GM12878 (cell line): ENCODE data around the gene NUMA1. TPM values are rescaled to one million over a fixed set of nuclear protein-coding genes. Genes with fewer than 3 reads are reported as not detected.

Experiments used
- ATF7 ChIP-seq: fragments of 450-650 bp; IDR thresholded peaks from 2 replicates; pipeline ENCODE4 v1.6.1; 2016; ENCODE audit warnings: low read depth, mild to moderate bottlenecking
- IKZF1 ChIP-seq: fragments of 450-650 bp; conservative IDR thresholded peaks from 2 replicates; pipeline ENCODE4 v1.6.1; 2017; ENCODE audit warnings: antibody characterized with exemption, mild to moderate bottlenecking
- KDM1A ChIP-seq: fragments of 200-600 bp; sonication (generic); IDR thresholded peaks from 2 replicates; pipeline ENCODE4 v1.6.1; 2016; ENCODE audit warnings: borderline replicate concordance
- PML ChIP-seq: IDR thresholded peaks from 2 replicates; pipeline ENCODE4 v1.6.1; 2012; ENCODE audit warnings: low read length, inconsistent platforms
- POLR2AphosphoS2 ChIP-seq: IDR thresholded peaks from 2 replicates; pipeline ENCODE4 v1.6.1; 2011; ENCODE audit warnings: low read depth, mild to moderate bottlenecking, low read length, improper control_type of control experiment, moderate library complexity
- RB1 ChIP-seq: fragments of 450-650 bp; formaldehyde crosslinking; IDR thresholded peaks from 2 replicates; pipeline ENCODE4 v1.6.1; 2017; ENCODE audit warnings: mild to moderate bottlenecking, borderline replicate concordance
- RCOR1 ChIP-seq: conservative IDR thresholded peaks from 2 replicates; pipeline ENCODE4 v1.6.1; 2012; ENCODE audit warnings: low read depth, low read length, improper control_type of control experiment
- SMAD5 ChIP-seq: IDR thresholded peaks from 2 replicates; pipeline ENCODE4 v1.6.1; 2016; ENCODE audit warnings: antibody characterized with exemption, low read depth
- SMARCA5 ChIP-seq: fragments of 450-650 bp; IDR thresholded peaks from 2 replicates; pipeline ENCODE4 v1.6.1; 2017; ENCODE audit warnings: mild to moderate bottlenecking
- ZNF622 ChIP-seq: fragments of 450-650 bp; IDR thresholded peaks from 2 replicates; pipeline ENCODE4 v1.6.1; 2017; ENCODE audit warnings: mild to moderate bottlenecking, inconsistent platforms
- polyA plus RNA-seq, 11 experiments: library from polyadenylated mRNA; depleted of rRNA in 4 of 11; unstranded in 6 of 11; stranded (reverse) in 5 of 11; fragments of >200 nt; fragmentation: Nextera tagmentation in 4 of 11; fragmentation: Illumina TruSeq in 1 of 11; extraction: Ambion mirVana in 4 of 11; extraction: Trizol in 1 of 11; gene quantifications; 1 replicate in 1 of 11; 2 replicates in 10 of 11; pipeline versions ENCODE4 v1.2.1 to v1.2.3, GENCODE V29; 2011 to 2016; ENCODE audit warnings: inconsistent platforms in 2 of 11, missing spikeins in 2 of 11, low read depth in 1 of 11
- total RNA-seq, 4 experiments: library from RNA; depleted of rRNA in 3 of 4; stranded (reverse); fragments of >200 nt in 3 of 4; fragmentation: Illumina TruSeq in 1 of 4; extraction: Trizol in 1 of 4; gene quantifications; 2 replicates each; pipeline versions ENCODE4 v1.2.1 to v1.2.3, GENCODE V29; 2013 to 2021
- TF ChIP-seq, protein P1 (sequence below): fragments of 450-650 bp; IDR thresholded peaks from 2 replicates; pipeline ENCODE4 v1.6.1; 2018; ENCODE audit warnings: borderline replicate concordance, mild to moderate bottlenecking; ENCODE audit not compliant: partially characterized antibody
- TF ChIP-seq, protein P2 (sequence below): fragments of 450-650 bp; IDR thresholded peaks from 2 replicates; pipeline ENCODE4 v1.6.1; 2017; ENCODE audit warnings: low read depth, mild to moderate bottlenecking, moderate library complexity
- TF ChIP-seq, protein P3 (sequence below): fragments of 450-650 bp; IDR thresholded peaks from 2 replicates; pipeline ENCODE4 v1.6.1; 2017; ENCODE audit warnings: mild to moderate bottlenecking, moderate library complexity
- TF ChIP-seq, protein P4 (sequence below): fragments of 450-650 bp; IDR thresholded peaks from 2 replicates; pipeline ENCODE4 v1.6.1; 2016; ENCODE audit warnings: mild to moderate bottlenecking, moderate library complexity, borderline replicate concordance

Gene NUMA1
- total and polyA plus RNA-seq, 10 of the 15 experiments (the other 5 are each of a cell fraction or from before 2014, with no cell fraction given): 5.5 to 111 (median 61.0) TPM

DNA sequence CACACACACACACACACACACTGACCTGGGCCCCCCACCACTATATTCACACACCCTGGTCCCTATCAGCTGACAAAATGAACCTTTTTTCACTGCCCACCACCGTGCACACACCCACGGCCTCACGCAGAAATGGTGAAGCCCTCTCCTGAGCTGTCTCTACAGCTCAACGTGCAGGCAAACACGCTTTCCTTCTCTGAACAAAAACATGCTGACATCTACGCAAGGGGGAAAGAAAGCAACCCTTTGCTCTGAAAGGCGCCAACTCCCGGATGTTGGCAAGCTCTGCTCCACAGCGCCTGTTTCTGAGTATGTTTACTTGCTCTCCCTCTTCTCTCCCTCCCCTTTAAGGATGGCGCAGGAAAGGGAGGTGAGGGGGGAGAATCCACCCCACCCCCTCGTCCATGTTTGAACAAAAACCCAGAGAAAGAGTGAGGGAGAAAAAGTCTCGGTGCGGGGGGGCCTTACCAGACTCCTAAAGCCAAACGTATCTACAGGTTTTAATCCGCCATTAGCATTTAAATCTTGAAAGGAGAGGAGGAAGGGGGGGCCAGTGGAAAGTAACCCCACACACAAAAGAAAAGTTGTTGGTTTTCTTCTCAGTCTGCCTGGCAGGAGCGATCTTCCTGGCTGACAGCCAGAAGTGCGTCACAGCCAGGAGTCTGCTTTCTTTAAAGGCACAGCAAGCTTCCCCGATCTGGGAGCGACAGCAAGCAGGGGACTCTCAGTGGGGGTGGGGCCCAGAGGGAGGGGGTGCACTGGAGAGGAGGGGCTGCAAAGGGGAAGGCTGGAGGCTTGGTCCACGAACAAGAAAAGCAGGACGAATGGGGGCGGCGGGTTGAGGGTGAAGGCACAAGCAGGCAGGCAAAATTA is 39.6 kb downstream of the NUMA1 start (continued):
- TF ChIP-seq, protein P1, sequence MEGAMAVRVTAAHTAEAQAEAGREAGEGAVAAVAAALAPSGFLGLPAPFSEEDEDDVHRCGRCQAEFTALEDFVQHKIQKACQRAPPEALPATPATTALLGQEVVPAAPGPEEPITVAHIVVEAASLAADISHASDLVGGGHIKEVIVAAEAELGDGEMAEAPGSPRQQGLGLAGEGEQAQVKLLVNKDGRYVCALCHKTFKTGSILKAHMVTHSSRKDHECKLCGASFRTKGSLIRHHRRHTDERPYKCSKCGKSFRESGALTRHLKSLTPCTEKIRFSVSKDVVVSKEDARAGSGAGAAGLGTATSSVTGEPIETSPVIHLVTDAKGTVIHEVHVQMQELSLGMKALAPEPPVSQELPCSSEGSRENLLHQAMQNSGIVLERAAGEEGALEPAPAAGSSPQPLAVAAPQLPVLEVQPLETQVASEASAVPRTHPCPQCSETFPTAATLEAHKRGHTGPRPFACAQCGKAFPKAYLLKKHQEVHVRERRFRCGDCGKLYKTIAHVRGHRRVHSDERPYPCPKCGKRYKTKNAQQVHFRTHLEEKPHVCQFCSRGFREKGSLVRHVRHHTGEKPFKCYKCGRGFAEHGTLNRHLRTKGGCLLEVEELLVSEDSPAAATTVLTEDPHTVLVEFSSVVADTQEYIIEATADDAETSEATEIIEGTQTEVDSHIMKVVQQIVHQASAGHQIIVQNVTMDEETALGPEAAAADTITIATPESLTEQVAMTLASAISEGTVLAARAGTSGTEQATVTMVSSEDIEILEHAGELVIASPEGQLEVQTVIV: no peak
- TF ChIP-seq, protein P2, sequence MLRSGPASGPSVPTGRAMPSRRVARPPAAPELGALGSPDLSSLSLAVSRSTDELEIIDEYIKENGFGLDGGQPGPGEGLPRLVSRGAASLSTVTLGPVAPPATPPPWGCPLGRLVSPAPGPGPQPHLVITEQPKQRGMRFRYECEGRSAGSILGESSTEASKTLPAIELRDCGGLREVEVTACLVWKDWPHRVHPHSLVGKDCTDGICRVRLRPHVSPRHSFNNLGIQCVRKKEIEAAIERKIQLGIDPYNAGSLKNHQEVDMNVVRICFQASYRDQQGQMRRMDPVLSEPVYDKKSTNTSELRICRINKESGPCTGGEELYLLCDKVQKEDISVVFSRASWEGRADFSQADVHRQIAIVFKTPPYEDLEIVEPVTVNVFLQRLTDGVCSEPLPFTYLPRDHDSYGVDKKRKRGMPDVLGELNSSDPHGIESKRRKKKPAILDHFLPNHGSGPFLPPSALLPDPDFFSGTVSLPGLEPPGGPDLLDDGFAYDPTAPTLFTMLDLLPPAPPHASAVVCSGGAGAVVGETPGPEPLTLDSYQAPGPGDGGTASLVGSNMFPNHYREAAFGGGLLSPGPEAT: peak; percentile 83
- TF ChIP-seq, protein P3, sequence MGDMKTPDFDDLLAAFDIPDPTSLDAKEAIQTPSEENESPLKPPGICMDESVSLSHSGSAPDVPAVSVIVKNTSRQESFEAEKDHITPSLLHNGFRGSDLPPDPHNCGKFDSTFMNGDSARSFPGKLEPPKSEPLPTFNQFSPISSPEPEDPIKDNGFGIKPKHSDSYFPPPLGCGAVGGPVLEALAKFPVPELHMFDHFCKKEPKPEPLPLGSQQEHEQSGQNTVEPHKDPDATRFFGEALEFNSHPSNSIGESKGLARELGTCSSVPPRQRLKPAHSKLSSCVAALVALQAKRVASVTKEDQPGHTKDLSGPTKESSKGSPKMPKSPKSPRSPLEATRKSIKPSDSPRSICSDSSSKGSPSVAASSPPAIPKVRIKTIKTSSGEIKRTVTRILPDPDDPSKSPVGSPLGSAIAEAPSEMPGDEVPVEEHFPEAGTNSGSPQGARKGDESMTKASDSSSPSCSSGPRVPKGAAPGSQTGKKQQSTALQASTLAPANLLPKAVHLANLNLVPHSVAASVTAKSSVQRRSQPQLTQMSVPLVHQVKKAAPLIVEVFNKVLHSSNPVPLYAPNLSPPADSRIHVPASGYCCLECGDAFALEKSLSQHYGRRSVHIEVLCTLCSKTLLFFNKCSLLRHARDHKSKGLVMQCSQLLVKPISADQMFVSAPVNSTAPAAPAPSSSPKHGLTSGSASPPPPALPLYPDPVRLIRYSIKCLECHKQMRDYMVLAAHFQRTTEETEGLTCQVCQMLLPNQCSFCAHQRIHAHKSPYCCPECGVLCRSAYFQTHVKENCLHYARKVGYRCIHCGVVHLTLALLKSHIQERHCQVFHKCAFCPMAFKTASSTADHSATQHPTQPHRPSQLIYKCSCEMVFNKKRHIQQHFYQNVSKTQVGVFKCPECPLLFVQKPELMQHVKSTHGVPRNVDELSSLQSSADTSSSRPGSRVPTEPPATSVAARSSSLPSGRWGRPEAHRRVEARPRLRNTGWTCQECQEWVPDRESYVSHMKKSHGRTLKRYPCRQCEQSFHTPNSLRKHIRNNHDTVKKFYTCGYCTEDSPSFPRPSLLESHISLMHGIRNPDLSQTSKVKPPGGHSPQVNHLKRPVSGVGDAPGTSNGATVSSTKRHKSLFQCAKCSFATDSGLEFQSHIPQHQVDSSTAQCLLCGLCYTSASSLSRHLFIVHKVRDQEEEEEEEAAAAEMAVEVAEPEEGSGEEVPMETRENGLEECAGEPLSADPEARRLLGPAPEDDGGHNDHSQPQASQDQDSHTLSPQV: peak; percentile 8; the same call in 1 of the 2 replicates
- TF ChIP-seq ATF7: 0 out of 2 replicates have a peak, but pooled peaks have one; percentile 55
- TF ChIP-seq POLR2AphosphoS2: 0 out of 2 replicates have a peak, but pooled peaks have one; percentile 29
- TF ChIP-seq IKZF1: peak; percentile 40
- no peak for TF ChIP-seq KDM1A
- TF ChIP-seq, protein P4, sequence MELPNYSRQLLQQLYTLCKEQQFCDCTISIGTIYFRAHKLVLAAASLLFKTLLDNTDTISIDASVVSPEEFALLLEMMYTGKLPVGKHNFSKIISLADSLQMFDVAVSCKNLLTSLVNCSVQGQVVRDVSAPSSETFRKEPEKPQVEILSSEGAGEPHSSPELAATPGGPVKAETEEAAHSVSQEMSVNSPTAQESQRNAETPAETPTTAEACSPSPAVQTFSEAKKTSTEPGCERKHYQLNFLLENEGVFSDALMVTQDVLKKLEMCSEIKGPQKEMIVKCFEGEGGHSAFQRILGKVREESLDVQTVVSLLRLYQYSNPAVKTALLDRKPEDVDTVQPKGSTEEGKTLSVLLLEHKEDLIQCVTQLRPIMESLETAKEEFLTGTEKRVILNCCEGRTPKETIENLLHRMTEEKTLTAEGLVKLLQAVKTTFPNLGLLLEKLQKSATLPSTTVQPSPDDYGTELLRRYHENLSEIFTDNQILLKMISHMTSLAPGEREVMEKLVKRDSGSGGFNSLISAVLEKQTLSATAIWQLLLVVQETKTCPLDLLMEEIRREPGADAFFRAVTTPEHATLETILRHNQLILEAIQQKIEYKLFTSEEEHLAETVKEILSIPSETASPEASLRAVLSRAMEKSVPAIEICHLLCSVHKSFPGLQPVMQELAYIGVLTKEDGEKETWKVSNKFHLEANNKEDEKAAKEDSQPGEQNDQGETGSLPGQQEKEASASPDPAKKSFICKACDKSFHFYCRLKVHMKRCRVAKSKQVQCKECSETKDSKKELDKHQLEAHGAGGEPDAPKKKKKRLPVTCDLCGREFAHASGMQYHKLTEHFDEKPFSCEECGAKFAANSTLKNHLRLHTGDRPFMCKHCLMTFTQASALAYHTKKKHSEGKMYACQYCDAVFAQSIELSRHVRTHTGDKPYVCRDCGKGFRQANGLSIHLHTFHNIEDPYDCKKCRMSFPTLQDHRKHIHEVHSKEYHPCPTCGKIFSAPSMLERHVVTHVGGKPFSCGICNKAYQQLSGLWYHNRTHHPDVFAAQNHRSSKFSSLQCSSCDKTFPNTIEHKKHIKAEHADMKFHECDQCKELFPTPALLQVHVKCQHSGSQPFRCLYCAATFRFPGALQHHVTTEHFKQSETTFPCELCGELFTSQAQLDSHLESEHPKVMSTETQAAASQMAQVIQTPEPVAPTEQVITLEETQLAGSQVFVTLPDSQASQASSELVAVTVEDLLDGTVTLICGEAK: no peak
- TF ChIP-seq RB1: no peak
- TF ChIP-seq SMARCA5: peak; percentile 15; the same call in 1 of the 2 replicates
- no peak for TF ChIP-seq ZNF622
- no peak for TF ChIP-seq PML
- no peak for TF ChIP-seq RCOR1
- peak; percentile 29; the same call in 1 of the 2 replicates for TF ChIP-seq SMAD5
